HepG2 (cell line): ENCODE results near the gene TWF1. TPM values are rescaled to one million over a fixed set of nuclear protein-coding genes. Genes with fewer than 3 reads are reported as not detected.

Experiments used
- ATAC-seq: fragments of 200-7000 bp; cut with Tn5 transposase; 3 replicates; pipeline ENCODE4 v1.9.1; 2020; ENCODE audit warnings: mild to moderate bottlenecking, moderate library complexity
- BruUV-seq: library from RNA; stranded (reverse); fragments of 400-500 nt; replicated peaks from 2 replicates; lab custom pipeline; 2021; lab: Mats Ljungman, UMichigan
- CTCF ChIA-PET: fragments of 300-600 bp; formaldehyde crosslinking; extraction: SDS; loops from one replicate; lab custom pipeline; 2021; ENCODE audit warnings: low total read pairs, inconsistent platforms, low intra/inter-chr PET ratio; lab: Yijun Ruan, JAX
- POLR2A ChIA-PET: fragments of 350-600 bp; sonication (Branson Sonifier 250); formaldehyde crosslinking; loops from one replicate; lab custom pipeline; 2020; ENCODE audit warnings: antibody characterized with exemption, inconsistent platforms; lab: Yijun Ruan, JAX
- DNase-seq: peaks from one replicate; pipeline ENCODE4 v3.0.0-alpha.2; 2015; ENCODE audit warnings: low spot score
- FAIRE-seq: peaks from 3 replicates; lab custom pipeline; 2011; peaks lifted over from hg19 to GRCh38; lab: Jason Lieb, UNC
- H2AFZ ChIP-seq: one replicate; pipeline ENCODE4 v1.6.1; 2011; ENCODE audit warnings: low read length, inconsistent platforms
- H3K27ac ChIP-seq: fragments of 300-600 bp; 3 replicates; pipeline ENCODE4 v1.8.0; 2011; ENCODE audit warnings: mixed run types, mild to moderate bottlenecking, mixed read lengths, low read length, inconsistent platforms; ENCODE audit not compliant: insufficient read depth; ENCODE audit errors: extremely low read length
- H3K27me3 ChIP-seq, 2 experiments: fragments of 200-600 bp in 1 of 2; 2 replicates in 1 of 2; 3 replicates in 1 of 2; pipeline versions ENCODE4 v1.6.0 to v1.8.0; 2011; ENCODE audit warnings: low read length in 2 of 2, mild to moderate bottlenecking in 2 of 2, moderate library complexity in 2 of 2, inconsistent platforms in 1 of 2; ENCODE audit not compliant: insufficient read depth in 2 of 2, control insufficient read depth in 1 of 2
- H3K36me3 ChIP-seq, 2 experiments: fragments of 200-600 bp in 1 of 2; replicated peaks in 1 of 2; 2 replicates in 1 of 2; 3 replicates in 1 of 2; pipeline versions ENCODE4 v1.5.1 to v1.8.0; 2011; ENCODE audit warnings: low read length in 2 of 2, inconsistent platforms in 1 of 2; ENCODE audit not compliant: insufficient read depth in 2 of 2, control insufficient read depth in 1 of 2
- H3K4me1 ChIP-seq: 2 replicates; pipeline ENCODE4 v1.5.1; 2012; ENCODE audit warnings: low read length, inconsistent platforms; ENCODE audit not compliant: insufficient read depth
- H3K4me2 ChIP-seq: 2 replicates; pipeline ENCODE4 v1.6.0; 2011; ENCODE audit warnings: low read depth, low read length, inconsistent platforms
- H3K4me3 ChIP-seq, 3 experiments: fragments of 200-600 bp in 1 of 3; sonication (generic), shearing (Covaris generic) in 1 of 3; replicated peaks in 1 of 3; 2 replicates each; pipeline ENCODE4 v1.5.1; 2011 to 2016; ENCODE audit warnings: low read length in 3 of 3, inconsistent platforms in 2 of 3, low read depth in 2 of 3, mild to moderate bottlenecking in 2 of 3, control low read depth in 1 of 3, mixed read lengths in 1 of 3; ENCODE audit not compliant: insufficient read depth in 1 of 3
- H3K79me2 ChIP-seq: one replicate; pipeline ENCODE4 v1.6.1; 2011; ENCODE audit warnings: low read length, inconsistent platforms; ENCODE audit not compliant: insufficient read depth
- H3K9ac ChIP-seq: 2 replicates; pipeline ENCODE4 v1.6.0; 2011; ENCODE audit warnings: mild to moderate bottlenecking, low read depth, low read length, inconsistent platforms; ENCODE audit not compliant: insufficient read depth
- H3K9me3 ChIP-seq: 2 replicates; pipeline ENCODE4 v1.5.1; 2012; ENCODE audit warnings: mild to moderate bottlenecking, low read length
- H4K20me1 ChIP-seq: 2 replicates; pipeline ENCODE4 v1.6.0; 2011; ENCODE audit warnings: inconsistent platforms, mild to moderate bottlenecking, low read length, moderate library complexity; ENCODE audit not compliant: insufficient read depth
- ESRRA ChIP-seq: sonication (generic); formaldehyde crosslinking; IDR thresholded peaks from 2 replicates; pipeline ENCODE4 v1.5.1; 2020; ENCODE audit warnings: mild to moderate bottlenecking, low read depth, missing genetic modification reagents
- FOXA1 ChIP-seq, 2 experiments: fragments of 450-650 bp in 1 of 2; sonication (generic) in 1 of 2; formaldehyde crosslinking in 1 of 2; IDR thresholded peaks; 2 replicates each; pipeline versions ENCODE4 v1.4.0 to v1.6.1; 2016 to 2020; ENCODE audit warnings: missing genetic modification reagents in 1 of 2
- FOXM1 ChIP-seq: sonication (generic); formaldehyde crosslinking; IDR thresholded peaks from 2 replicates; pipeline ENCODE4 v1.5.0; 2020; ENCODE audit warnings: missing genetic modification reagents
- GZF1 ChIP-seq: sonication (generic); formaldehyde crosslinking; IDR thresholded peaks from 2 replicates; pipeline ENCODE4 v1.5.1; 2020; ENCODE audit warnings: mild to moderate bottlenecking, missing genetic modification reagents
- JARID2 ChIP-seq: sonication (generic); formaldehyde crosslinking; IDR thresholded peaks from 2 replicates; pipeline ENCODE4 v1.8.1; 2023; ENCODE audit warnings: missing genetic modification reagents, inconsistent platforms; ENCODE audit not compliant: insufficient replicate concordance
- SKI ChIP-seq: fragments of 450-650 bp; IDR thresholded peaks from one replicate; pipeline ENCODE4 v1.6.1; 2018; ENCODE audit warnings: mild to moderate bottlenecking; ENCODE audit not compliant: partially characterized antibody
- SOX5 ChIP-seq: IDR thresholded peaks from 2 replicates; pipeline ENCODE4 v1.6.1; 2016; ENCODE audit warnings: borderline replicate concordance
- TGIF2 ChIP-seq: IDR thresholded peaks from 2 replicates; pipeline ENCODE4 v1.6.1; 2016; ENCODE audit warnings: control low read depth, missing compliant biosample characterization
- YEATS2 ChIP-seq: sonication (generic); formaldehyde crosslinking; IDR thresholded peaks from 2 replicates; pipeline ENCODE4 v1.4.0; 2020; ENCODE audit warnings: missing genetic modification reagents, borderline replicate concordance
- ZFP90 ChIP-seq: sonication (generic); formaldehyde crosslinking; IDR thresholded peaks from 2 replicates; pipeline ENCODE4 v1.8.0; 2022; ENCODE audit warnings: missing genetic modification reagents, mild to moderate bottlenecking, inconsistent platforms, borderline replicate concordance
- ZNF136 ChIP-seq: sonication (generic); formaldehyde crosslinking; IDR thresholded peaks from 2 replicates; pipeline ENCODE4 v1.8.1; 2022; ENCODE audit warnings: low read depth, mild to moderate bottlenecking, moderate library complexity, missing genetic modification reagents
- ZNF552 ChIP-seq: sonication (generic); formaldehyde crosslinking; IDR thresholded peaks from 2 replicates; pipeline ENCODE4 v1.9.0; 2022; ENCODE audit warnings: missing genetic modification reagents, mild to moderate bottlenecking, borderline replicate concordance
- ZNF567 ChIP-seq: sonication (generic); formaldehyde crosslinking; IDR thresholded peaks from 2 replicates; pipeline ENCODE4 v1.8.1; 2023; ENCODE audit warnings: mild to moderate bottlenecking, missing genetic modification reagents, borderline replicate concordance
- in situ Hi-C: cut with HindIII; loops from 2 replicates; pipeline ENCODE4 v1.10.0; 2017; ENCODE audit warnings: low pct_unique_long_range_greater_than_20kb; ENCODE audit not compliant: extremely low pct_ligation_motif_present
- intact Hi-C: fragments of 100-400 bp; cut with micrococcal nuclease; formaldehyde crosslinking; loops from one replicate; pipeline ENCODE4 v1.10.0; 2022; ENCODE audit not compliant: unreplicated experiment
- polyA plus RNA-seq, 8 experiments: library from polyadenylated mRNA; depleted of rRNA in 3 of 8; stranded (reverse) in 7 of 8; unstranded in 1 of 8; fragments of >200 nt; fragmentation: Illumina TruSeq in 4 of 8; extraction: Trizol in 4 of 8; gene quantifications; 2 replicates each; pipeline versions ENCODE4 v1.2.1 to v1.2.3, GENCODE V29; 2011 to 2016; ENCODE audit warnings: low read depth in 4 of 8, missing spikeins in 1 of 8, mixed read lengths in 1 of 8; ENCODE audit not compliant: insufficient read depth in 1 of 8
- total RNA-seq, 5 experiments: library from RNA; depleted of rRNA; stranded (reverse); fragments of >200 nt; fragmentation: Illumina TruSeq; extraction: Trizol; gene quantifications; 2 replicates each; pipeline ENCODE4 v1.2.3, GENCODE V29; 2016; ENCODE audit warnings: low read depth in 1 of 5
- TF ChIP-seq, protein P1 (sequence below): sonication (generic); formaldehyde crosslinking; IDR thresholded peaks from 2 replicates; pipeline ENCODE4 v1.4.0; 2020; ENCODE audit warnings: missing genetic modification reagents, borderline replicate concordance

Gene TWF1
- total and polyA plus RNA-seq, 2 of the 13 experiments (the other 11 are each of a cell fraction or from before 2014, with no cell fraction given), result 32.3 to 85.5 TPM

DNA sequence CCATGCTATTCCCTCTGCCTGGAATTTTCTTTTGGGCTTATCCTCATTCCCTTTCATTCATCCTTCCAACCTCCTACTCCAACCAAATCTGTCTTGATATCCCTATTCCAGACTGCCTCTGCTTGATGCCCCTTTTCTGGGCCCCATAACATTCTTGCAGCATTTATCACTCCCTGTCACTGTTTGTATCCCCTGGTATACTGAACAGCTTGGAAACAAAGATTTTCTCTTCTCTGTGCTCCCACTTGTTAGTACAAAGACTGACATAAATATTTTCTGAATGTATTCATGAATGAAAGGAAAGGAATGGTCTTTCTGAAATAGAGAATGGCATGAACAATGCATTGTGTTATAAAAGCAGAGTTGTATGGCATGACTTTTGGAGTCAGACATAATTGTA, 39.8 kb downstream of the TWF1 start:
- DNase-seq (no peak), FAIRE-seq (no peak), ATAC-seq (no peak)
- intact Hi-C loops, result no loop called here
- no peaks in the 10 kb centered on the region for H3K79me2 ChIP-seq
- no peak overlapping the region for H3K9ac ChIP-seq
- POLR2A ChIA-PET, result no interaction called here
- no peaks in the 10 kb centered on the region for H3K36me3 ChIP-seq
- TF ChIP-seq FOXA1 (IDR thresholded peaks at IDR 0.05) (no peak), FOXA1 (CRISPR knock-in tag; IDR thresholded peaks at IDR 0.05) (no peak), ZNF567 (CRISPR knock-in tag) (no peak), SOX5 (no peak), ZNF136 (CRISPR knock-in tag) (no peak), YEATS2 (CRISPR knock-in tag) (no peak), ZFP90 (no peak)
- no peaks in the 10 kb centered on the region for H3K9me3 ChIP-seq
- no peak overlapping the region for H3K27ac ChIP-seq
- peaks cover 4% of the 10 kb centered on the region; the same call in 1 of the 2 replicates for H3K4me1 ChIP-seq
- no peak overlapping the region for H2AFZ ChIP-seq
- CTCF ChIA-PET, result no interaction called here
- in situ Hi-C loops, result no loop called here
- no peak overlapping the region for H3K4me2 ChIP-seq
- H3K4me3 ChIP-seq, result no peak overlapping the region
- no peaks in the 10 kb centered on the region for H3K27me3 ChIP-seq
- BruUV-seq, result no TSS peak
- H4K20me1 ChIP-seq, result no peaks in the 10 kb centered on the region

DNA sequence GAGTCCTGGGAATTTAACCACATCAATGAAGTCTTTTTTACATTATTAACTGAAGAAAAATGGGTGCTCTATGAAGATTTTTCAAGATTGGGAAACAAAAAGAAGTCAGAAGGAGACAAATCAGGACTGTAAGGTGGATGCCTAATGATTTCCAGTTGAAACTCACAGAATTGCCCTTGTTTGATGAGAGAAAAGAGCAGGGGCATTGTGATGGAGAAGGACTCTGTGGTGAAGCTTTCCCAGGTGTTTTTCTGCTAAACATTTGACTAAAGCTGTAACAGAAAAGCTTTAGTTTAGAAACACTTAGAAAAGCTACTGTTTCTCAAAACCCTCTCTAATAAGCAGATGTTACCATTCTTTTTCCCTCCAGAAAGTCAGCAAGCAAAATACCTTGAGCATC, 41.6 kb downstream of the TWF1 start:
- no peaks in the 10 kb centered on the region for H4K20me1 ChIP-seq
- no peak overlapping the region for H3K9ac ChIP-seq
- H2AFZ ChIP-seq, result no peak overlapping the region
- H3K79me2 ChIP-seq, result no peaks in the 10 kb centered on the region
- H3K36me3 ChIP-seq, result no peaks in the 10 kb centered on the region
- in situ Hi-C loops, result no loop called here
- POLR2A ChIA-PET, result no interaction called here
- DNase-seq (no peak), FAIRE-seq (no peak)
- no peaks in the 10 kb centered on the region for H3K9me3 ChIP-seq
- no peak for TF ChIP-seq TGIF2 (CRISPR knock-in tag)
- TF ChIP-seq JARID2 (CRISPR knock-in tag), result no peak
- TF ChIP-seq SKI, result no peak
- TF ChIP-seq GZF1, result no peak
- no peak for TF ChIP-seq ESRRA (CRISPR knock-in tag)
- TF ChIP-seq ZNF552 (CRISPR knock-in tag), result no peak
- TF ChIP-seq, protein P1, sequence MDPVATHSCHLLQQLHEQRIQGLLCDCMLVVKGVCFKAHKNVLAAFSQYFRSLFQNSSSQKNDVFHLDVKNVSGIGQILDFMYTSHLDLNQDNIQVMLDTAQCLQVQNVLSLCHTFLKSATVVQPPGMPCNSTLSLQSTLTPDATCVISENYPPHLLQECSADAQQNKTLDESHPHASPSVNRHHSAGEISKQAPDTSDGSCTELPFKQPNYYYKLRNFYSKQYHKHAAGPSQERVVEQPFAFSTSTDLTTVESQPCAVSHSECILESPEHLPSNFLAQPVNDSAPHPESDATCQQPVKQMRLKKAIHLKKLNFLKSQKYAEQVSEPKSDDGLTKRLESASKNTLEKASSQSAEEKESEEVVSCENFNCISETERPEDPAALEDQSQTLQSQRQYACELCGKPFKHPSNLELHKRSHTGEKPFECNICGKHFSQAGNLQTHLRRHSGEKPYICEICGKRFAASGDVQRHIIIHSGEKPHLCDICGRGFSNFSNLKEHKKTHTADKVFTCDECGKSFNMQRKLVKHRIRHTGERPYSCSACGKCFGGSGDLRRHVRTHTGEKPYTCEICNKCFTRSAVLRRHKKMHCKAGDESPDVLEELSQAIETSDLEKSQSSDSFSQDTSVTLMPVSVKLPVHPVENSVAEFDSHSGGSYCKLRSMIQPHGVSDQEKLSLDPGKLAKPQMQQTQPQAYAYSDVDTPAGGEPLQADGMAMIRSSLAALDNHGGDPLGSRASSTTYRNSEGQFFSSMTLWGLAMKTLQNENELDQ (CRISPR knock-in tag), result no peak
- TF ChIP-seq FOXM1 (CRISPR knock-in tag), result no peak
- TF ChIP-seq, all 625 proteins: peak for 0
- no peak for ATAC-seq
- CTCF ChIA-PET, result no interaction called here
- H3K27ac ChIP-seq, result no peak overlapping the region
- H3K4me3 ChIP-seq, result no peak overlapping the region
- H3K27me3 ChIP-seq, result no peaks in the 10 kb centered on the region
- intact Hi-C loops, result no loop called here
- H3K4me2 ChIP-seq, result no peak overlapping the region
- BruUV-seq, result no TSS peak
- peaks cover 21% of the 10 kb centered on the region for H3K4me1 ChIP-seq
